Measurements from ENCODE around the gene DPP4. TPM values are rescaled to one million over a fixed set of nuclear protein-coding genes. Genes with fewer than 3 reads are reported as not detected.

Gene DPP4
- 100 to 1,000 TPM in 1 of 2 donors, 10 to 100 TPM in 1; 28.0 to 105 TPM for total RNA-seq
- 10 to 100 TPM; 36.8 to 54.5 (median 44.1) TPM for polyA plus RNA-seq (ENCODE audit: insufficient read length in 6 of 6)
- long read RNA-seq, donor 1, partial matches to known transcripts: 6 of 7 reads
- long read RNA-seq, donor 1, other reads (novel, unspliced or antisense): 0 of 7 reads
- long read RNA-seq, donor 2: 0 reads
- long read RNA-seq, donor 3, partial matches to known transcripts: 0 of 3 reads
- long read RNA-seq, donor 3, other reads (novel, unspliced or antisense): 0 of 3 reads
- long read RNA-seq, donor 4, transcript DPP4-201 (26 exons, 3,904 nt): major isoform, 5 of 18 reads
- long read RNA-seq, donor 4, partial matches to known transcripts: 9 of 18 reads
- long read RNA-seq, donor 4, other reads (novel, unspliced or antisense): 4 of 18 reads
- long read RNA-seq, donor 5, partial matches to known transcripts: 15 of 19 reads
- long read RNA-seq, donor 5, other reads (novel, unspliced or antisense): 0 of 19 reads
- long read RNA-seq, donor 6, partial matches to known transcripts: 0 of 2 reads
- long read RNA-seq, donor 6, other reads (novel, unspliced or antisense): 0 of 2 reads
- long read RNA-seq, donor 7, partial matches to known transcripts: 0 of 1 reads
- long read RNA-seq, donor 7, other reads (novel, unspliced or antisense): 0 of 1 reads
- long read RNA-seq, donor 8, partial matches to known transcripts: 0 of 3 reads
- long read RNA-seq, donor 8, other reads (novel, unspliced or antisense): 0 of 3 reads
- long read RNA-seq, donor 9: 0 reads
- long read RNA-seq, donor 10, partial matches to known transcripts: 1 of 2 reads
- long read RNA-seq, donor 10, other reads (novel, unspliced or antisense): 1 of 2 reads
- long read RNA-seq, donor 11, partial matches to known transcripts: 0 of 1 reads
- long read RNA-seq, donor 11, other reads (novel, unspliced or antisense): 0 of 1 reads
- long read RNA-seq, donor 12, partial matches to known transcripts: 0 of 4 reads
- long read RNA-seq, donor 12, other reads (novel, unspliced or antisense): 0 of 4 reads

- intact Hi-C loops (cut with DNase I): no loop called here
- no peak for TF ChIP-seq CTCF (IDR thresholded peaks at IDR 0.05)
- peak; percentile 58 for ATAC-seq
Measured at GRCh38 chr2:162073888-162074631, at the start of gene DPP4. DPP4 (minus strand) TSS chr2:162074215; CDS start chr2:162073981, 234 bp downstream.

GRCh38 chr2:162118166-162119031, 44.4 kb upstream of the DPP4 start:
- intact Hi-C loops (cut with DNase I): loop anchor here in 1 of 2 donors (5.0 kb wide), 1 partner anchor 106 kb away; no protein-coding TSS in a partner anchor
- ATAC-seq: peak; percentile 83
- Histone ChIP-seq H3K36me3 (no peaks in the 10 kb centered on the region), H3K4me1 (peaks cover 12 to 18% of the 10 kb centered on the region in 2 donors), H3K4me3 (no peak overlapping the region), H3K27ac (peak overlapping the region; percentile 60 to 69), H3K27me3 (no peaks in the 10 kb centered on the region), H3K9me3 (no peaks in the 10 kb centered on the region)
- no peak for TF ChIP-seq CTCF (IDR thresholded peaks at IDR 0.05)
- no peak for DNase-seq

More at GRCh38 chr2:162073888-162074631, at the start of gene DPP4:
- peak in 3 of 4 donors; percentile 49 to 86 (median 54) for DNase-seq
- Histone ChIP-seq H3K9me3 (peaks cover 0 to 9% of the 10 kb centered on the region in 2 donors), H3K4me1 (peaks cover 0 to 9% of the 10 kb centered on the region in 2 donors), H3K36me3 (no peaks in the 10 kb centered on the region), H3K4me3 (peak within 1 kb of the TSS; percentile 43 to 46), H3K27me3 (peaks cover 0 to 29% of the 10 kb centered on the region in 2 donors), H3K27ac (peak within 1 kb of the TSS; percentile 65 to 83)

GRCh38 chr2:162116352-162116751, 42.3 kb upstream of the DPP4 start:
- intact Hi-C loops (cut with DNase I): loop anchor here in 1 of 2 donors (5.0 kb wide), 1 partner anchor 104 kb away; no protein-coding TSS in a partner anchor
- no peak overlapping the region for H3K4me3 ChIP-seq
- no peaks in the 10 kb centered on the region for H3K27me3 ChIP-seq
- H3K4me1 ChIP-seq: peaks cover 23 to 31% of the 10 kb centered on the region in 2 donors
- no peak for ATAC-seq
- H3K36me3 ChIP-seq: no peaks in the 10 kb centered on the region
- no peak overlapping the region for H3K27ac ChIP-seq
- TF ChIP-seq CTCF (IDR thresholded peaks at IDR 0.05): no peak
- DNase-seq: no peak
- no peaks in the 10 kb centered on the region for H3K9me3 ChIP-seq

- H3K9me3 ChIP-seq: no peaks in the 10 kb centered on the region
- DNase-seq: no peak
- ATAC-seq: no peak
- peaks cover 23 to 31% of the 10 kb centered on the region in 2 donors for H3K4me1 ChIP-seq
- no peak overlapping the region for H3K27ac ChIP-seq
- intact Hi-C loops (cut with DNase I): loop anchor here in 1 of 2 donors (5.0 kb wide), 1 partner anchor 103 kb away; no protein-coding TSS in a partner anchor
- TF ChIP-seq CTCF (IDR thresholded peaks at IDR 0.05): no peak
- H3K4me3 ChIP-seq: no peak overlapping the region
- no peaks in the 10 kb centered on the region for H3K36me3 ChIP-seq
- no peaks in the 10 kb centered on the region for H3K27me3 ChIP-seq
Measured at GRCh38 chr2:162115076-162115475, 41.1 kb upstream of the DPP4 start.

All from left lung (tissue), 14 donors.